ENCODE results near the gene DRD2. TPM values are rescaled to one million over a fixed set of nuclear protein-coding genes. Genes with fewer than 3 reads are reported as not detected.

Gene DRD2
- total RNA-seq, 1 donor from 2014 or later = not detected

DNA sequence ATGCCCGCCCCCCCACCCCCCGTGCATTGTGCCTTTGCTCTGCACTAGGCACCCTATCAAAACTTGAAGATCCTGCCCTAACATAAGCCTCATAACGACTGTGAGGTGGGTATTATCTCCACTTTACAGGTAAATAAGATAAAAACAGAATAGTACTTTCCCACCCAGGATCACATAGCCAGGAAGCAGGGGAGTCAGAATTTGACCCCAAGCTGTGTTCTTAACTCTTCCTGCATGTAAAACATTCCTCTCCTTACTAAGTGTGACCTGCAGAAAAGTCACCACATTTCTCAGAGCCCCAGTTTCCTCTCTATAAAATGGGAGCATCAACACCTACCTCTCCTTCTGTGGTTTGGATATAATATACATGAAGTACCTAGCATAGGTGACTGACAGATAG, 105.8 kb downstream of the DRD2 start:
- no peak for DNase-seq

DNA sequence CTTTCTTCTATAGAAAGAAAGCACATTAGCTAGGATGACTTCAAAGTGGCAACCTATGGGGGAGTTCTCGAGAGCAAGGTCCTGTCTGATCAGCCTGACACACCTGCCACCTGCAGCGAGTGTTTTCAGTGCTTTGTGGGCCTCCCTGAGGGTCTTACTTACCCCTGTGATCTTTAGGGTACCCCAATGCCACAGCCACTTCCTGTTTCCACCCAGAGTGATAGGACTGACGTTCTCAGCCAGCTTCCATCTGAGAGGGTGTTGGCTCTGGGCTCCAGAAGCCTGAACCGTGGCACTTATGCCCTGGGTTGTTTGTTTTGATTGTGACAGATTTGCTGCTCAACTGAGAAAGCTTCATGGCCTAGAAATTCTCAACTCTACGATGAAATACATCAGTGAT, 109.3 kb downstream of the DRD2 start:
- DNase-seq = no peak

DNA sequence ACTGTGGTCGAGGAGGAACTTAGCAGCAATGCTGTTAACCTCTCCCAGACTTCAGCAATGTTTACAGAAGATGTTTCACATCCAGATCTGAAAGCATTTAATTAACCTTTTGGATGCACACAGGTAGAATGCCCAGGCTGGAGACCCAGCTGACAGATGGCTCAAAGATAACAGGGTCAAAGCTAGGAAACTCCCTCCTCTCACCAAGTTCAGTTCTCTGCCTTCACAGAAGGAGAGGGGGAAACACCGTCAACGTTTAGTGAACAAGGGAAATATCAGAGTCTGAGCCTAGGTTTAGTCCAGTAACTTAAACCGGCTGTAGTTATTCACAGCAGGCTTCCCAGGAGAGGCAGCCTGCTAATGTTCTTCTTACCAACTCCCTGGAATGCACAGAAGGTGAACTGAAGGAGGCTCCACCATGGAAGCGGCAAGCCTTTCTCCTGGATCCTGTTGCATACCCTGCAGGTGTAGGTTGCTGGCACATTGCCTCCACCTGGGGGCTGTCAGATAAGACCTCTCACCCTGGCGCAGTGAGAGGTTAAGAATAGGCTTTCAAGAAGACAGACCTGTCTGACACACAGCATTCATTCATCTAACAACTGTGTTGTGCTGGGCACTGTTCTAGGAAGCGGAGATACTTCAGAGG, 111.1 kb downstream of the DRD2 start:
- no peak for DNase-seq

DNA sequence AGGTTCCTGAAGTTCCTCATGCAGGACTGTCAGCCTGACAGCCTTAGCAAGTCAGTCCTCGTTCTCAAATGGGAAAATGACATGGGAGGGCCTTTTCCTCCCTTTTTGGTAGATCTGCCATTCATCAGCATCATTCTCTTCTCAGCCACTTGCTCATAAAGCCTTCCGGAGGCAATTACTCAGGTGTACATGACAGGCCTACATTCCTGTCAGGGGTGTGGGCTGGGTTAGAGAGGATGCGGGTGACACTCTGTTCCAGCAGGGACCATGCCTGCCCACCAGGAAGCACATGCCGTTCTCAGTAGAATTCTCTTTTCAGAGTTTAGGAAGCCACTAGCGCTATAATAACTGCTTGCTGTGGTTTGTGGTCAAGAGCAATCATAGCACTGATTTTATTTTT, 111.8 kb downstream of the DRD2 start:
- DNase-seq = no peak

Small RNA genes within 50 kb of the gene (small RNA-seq; reads per million reads assigned to genes)
- not detected for gene MIR4301

Other genes starting within 250 kb of the DRD2 start
- 1.4 TPM for gene TTC12, start 160.8 kb downstream of the DRD2 start, total RNA-seq
- gene ANKK1, start 87.6 kb downstream of the DRD2 start, total RNA-seq = not detected
- gene TMPRSS5, start 230.9 kb upstream of the DRD2 start, total RNA-seq = 3.0 TPM

Data from occipital lobe (tissue), 3 donors.